SIG-M5 (cell line): ENCODE measurements around the gene GRAMD2B.

Experiments
- DNase-seq: peaks from one replicate; lab custom pipeline; 2025; lab: John Stamatoyannopoulos, UW

Gene GRAMD2B

GRCh38 chr5:126481243-126481642, 58.0 kb downstream of the GRAMD2B start:
- no peak for DNase-seq

GRCh38 chr5:126482591-126482990, 59.4 kb downstream of the GRAMD2B start:
- DNase-seq = no peak

- DNase-seq = no peak
Measured at GRCh38 chr5:126483156-126483555, 59.9 kb downstream of the GRAMD2B start.

- DNase-seq = no peak
Measured at GRCh38 chr5:126484253-126484652, 61.0 kb downstream of the GRAMD2B start.

DNA sequence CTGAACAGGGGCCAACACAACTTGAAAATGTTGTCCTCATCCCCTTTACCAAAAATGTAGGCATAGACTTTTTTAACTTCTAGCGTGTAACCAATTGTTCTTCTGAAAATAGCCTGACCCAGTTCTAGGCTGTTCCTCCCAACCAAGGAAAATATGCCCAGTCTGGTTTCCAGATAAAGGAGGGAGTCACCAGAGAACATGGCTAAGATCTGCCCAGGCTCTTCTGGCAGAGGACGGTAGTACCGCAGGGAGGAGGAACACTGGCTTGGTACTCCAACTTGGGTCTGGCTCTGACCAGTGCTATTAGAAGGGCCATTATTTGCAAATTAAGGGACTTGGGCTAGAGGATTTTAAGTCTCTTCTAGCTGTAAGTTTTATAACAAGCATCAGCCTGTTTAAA, 63.1 kb downstream of the GRAMD2B start:
- no peak for DNase-seq

DNA sequence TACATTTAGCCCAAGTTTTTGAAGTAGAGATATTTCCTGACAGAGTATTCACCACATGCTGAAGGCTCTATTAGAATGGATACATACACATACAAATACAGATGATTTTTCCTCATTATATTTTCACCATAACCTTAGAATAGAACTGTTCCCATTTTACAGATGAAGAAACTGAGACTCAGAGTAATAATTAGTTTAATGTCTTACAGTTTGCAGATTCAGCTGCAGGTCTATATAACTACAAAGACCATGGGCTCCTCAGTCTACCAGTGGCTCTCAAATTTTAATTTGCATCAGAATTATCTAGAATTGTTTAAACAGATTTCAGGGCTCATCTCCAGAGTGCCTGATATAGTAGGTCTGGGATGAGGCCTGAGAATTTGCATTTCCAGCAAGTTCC, 64.4 kb downstream of the GRAMD2B start:
- DNase-seq = no peak

- DNase-seq = no peak
Measured at GRCh38 chr5:126488443-126489065, 65.3 kb downstream of the GRAMD2B start.

DNA sequence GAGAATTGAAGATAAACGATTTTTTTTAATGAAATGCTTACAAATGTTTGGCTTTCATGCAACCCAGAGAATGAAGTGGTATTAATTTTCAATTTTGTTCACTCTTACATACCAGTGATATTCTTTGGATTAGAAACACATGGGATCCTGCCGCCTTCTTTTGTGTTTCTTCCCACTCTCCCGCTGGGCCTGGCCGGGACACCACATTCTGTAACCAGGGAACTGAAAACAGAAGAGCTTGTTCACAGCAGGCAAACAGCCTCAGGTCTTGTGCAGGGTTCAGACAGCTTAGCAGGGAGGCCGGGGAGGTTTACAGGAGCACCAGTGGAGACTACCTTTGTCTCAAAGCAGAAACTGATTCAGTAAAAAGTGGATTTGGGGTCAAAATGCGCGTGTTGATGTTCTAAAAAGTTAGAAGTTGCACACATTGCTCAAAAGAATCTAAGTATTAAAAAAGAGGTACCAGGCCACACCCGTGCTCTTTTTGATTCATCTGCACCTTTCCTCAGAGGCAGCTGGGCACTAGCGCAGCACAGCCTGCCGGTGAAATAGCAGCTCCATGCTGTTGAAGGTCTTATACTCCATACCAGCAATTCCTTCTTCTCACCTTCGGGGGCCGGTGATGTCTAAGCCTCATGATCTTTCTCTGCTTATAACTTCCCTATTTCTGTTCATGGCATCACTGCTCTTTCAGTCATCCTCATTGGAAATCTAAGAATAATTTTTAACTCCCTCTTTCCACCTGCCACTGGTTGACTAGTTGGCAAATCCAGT, 67.1 kb downstream of the GRAMD2B start:
- no peak for DNase-seq

GRCh38 chr5:126492939-126493338, 69.7 kb downstream of the GRAMD2B start:
- DNase-seq = no peak

GRCh38 chr5:126494393-126494792, 71.2 kb downstream of the GRAMD2B start:
- no peak for DNase-seq

GRCh38 chr5:126497506-126497905, 74.3 kb downstream of the GRAMD2B start:
- DNase-seq = no peak

DNA sequence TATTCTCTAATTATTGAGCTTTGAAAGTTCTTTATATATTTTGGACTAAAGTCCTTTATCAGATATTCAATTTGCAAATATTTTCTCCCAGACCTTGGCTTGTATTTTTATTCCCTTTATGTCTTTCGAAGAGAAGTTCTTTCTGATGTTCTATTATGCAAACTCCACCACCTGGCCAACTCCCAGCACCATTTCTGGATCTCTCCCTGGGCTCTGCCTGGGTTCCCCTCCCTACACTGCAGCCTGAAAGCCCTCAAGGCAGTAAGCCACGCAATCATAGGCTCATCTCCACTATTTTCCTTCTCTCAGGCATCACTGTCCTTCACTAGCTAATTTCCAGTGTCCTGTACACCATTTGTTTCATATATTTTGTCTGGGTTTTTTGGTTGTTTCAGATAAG, 76.1 kb downstream of the GRAMD2B start:
- no peak for DNase-seq

- DNase-seq = peak; percentile 33
Measured at GRCh38 chr5:126499853-126500342, 76.7 kb downstream of the GRAMD2B start.

GRCh38 chr5:126501448-126501847, 78.2 kb downstream of the GRAMD2B start:
- DNase-seq = no peak

- no peak for DNase-seq
Measured at GRCh38 chr5:126503602-126504104, 80.4 kb downstream of the GRAMD2B start.

- no peak for DNase-seq
Measured at GRCh38 chr5:126506079-126506478, 82.9 kb downstream of the GRAMD2B start.

GRCh38 chr5:126508251-126508961, 85.2 kb downstream of the GRAMD2B start:
- no peak for DNase-seq

DNA sequence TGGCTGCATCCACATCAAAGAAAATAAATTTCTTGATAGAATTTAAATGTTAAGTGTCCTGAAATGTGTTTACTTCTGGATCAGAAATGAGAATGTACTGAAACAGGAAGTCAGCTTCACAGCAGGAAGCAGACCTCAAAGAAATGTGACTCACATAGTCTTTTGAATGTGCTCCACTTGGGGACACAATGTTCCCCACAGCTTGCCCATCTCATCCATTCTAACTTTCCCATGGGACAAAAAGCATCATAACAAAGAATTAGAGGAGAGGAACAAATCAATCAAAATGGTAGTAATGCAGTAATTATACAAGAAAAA, 85.7 kb downstream of the GRAMD2B start:
- DNase-seq = no peak

GRCh38 chr5:126509339-126509738, 86.1 kb downstream of the GRAMD2B start:
- DNase-seq = no peak

DNA sequence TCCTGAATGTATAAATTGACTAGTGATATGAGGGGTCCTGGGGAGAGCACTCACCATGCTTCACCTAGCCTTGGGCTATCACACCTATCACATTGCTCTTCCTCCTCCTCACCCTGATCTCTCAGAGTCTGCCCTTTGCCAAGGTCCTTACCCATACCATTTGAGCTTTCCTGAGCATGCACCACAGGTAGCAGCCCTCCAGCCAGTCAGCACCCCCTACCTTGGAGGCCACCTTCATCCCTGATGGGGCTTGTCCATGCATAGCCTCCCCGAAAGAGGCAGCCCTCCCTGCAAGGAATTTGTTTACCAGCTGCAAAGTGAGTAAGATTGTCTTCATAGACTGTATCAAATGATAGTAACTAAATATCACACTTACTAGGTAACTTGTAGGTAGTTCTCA, 88.8 kb downstream of the GRAMD2B start:
- DNase-seq = no peak

DNA sequence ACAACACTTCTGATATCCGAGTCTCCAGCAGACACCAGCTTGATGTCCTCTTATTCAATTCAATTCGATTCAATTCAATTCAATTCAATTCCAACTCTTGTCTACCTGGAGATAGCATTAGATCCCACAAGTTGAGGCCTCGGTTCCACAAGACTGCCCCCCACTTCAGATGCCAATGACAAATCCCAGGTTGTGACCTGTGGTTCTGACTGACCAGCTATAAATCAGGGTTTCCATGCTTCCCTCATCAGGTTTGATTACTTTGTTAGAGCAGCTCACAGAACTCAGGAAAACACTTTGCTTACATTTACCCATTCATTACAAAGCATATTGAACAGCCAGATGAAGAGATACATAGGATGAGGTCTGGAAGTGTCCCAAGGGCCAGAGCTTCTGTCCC, 89.2 kb downstream of the GRAMD2B start:
- no peak for DNase-seq

GRCh38 chr5:126513302-126513701, 90.1 kb downstream of the GRAMD2B start:
- DNase-seq = no peak

- DNase-seq = no peak
Measured at GRCh38 chr5:126513703-126514102, 90.5 kb downstream of the GRAMD2B start.
